HG03175 (cell line): Measurements from ENCODE around the gene MPPED2.

Experiments used
- ATAC-seq: cut with Tn5 transposase; IDR thresholded peaks from one replicate; pipeline ENCODE4 v1.9.1; 2021; ENCODE audit warnings: mild to moderate bottlenecking, moderate library complexity; ENCODE audit not compliant: unreplicated experiment

The MPPED2 gene

GRCh38 chr11:30368394-30368793 is 217.8 kb downstream of the MPPED2 start:
- ATAC-seq, result no peak

GRCh38 chr11:30365793-30366517 is 220.2 kb downstream of the MPPED2 start:
- ATAC-seq, result no peak

DNA sequence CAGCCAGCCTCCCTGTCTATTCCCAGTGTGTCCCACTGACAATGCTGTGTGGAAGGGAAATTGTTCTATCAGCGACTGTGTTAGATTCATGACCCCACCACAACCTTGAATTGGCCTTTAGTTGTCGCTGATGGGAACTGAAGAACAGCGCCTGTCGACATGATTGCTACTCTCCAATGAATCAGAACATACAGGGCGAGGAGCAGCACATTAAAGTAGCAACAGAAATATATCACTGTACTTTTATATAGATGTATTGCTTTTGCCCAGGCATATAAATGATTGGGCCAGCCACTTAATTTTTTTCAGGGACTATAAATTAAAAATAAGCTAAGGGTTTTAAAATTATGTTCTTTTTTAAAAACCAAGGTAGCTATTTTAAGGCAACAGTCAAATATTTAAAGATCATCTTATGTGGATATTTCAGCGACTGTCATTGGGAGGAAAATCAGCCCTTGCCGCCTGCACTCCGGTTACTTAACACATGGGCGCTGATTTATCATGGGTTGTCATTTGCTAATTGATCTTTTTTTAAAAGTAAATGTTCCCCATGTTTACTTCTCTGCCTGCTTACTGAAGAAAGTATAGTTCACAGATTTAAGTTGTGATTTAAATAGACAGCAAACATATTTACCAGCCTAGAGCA is 221.2 kb downstream of the MPPED2 start:
- ATAC-seq, result no peak

GRCh38 chr11:30364139-30364836 is 221.9 kb downstream of the MPPED2 start:
- ATAC-seq, result no peak

- ATAC-seq, result no peak
These were observed 225.4 kb downstream of the MPPED2 start for GRCh38 chr11:30360741-30361140.
